Uterus (tissue), 4 donors: Measurements from ENCODE around the gene VWA8. TPM values are rescaled to one million over a fixed set of nuclear protein-coding genes. Genes with fewer than 3 reads are reported as not detected.

ENCODE experiments used
- DNase-seq, 2 donors: peaks; one replicate each; pipeline ENCODE4 v3.0.0-alpha.2; 2019 to 2020
- H3K27ac ChIP-seq, 2 donors: fragments of 200-600 bp; sonication (generic); 1 replicate in 1 of 2; 2 replicates in 1 of 2; pipeline ENCODE4 v1.5.1; 2016 to 2018
- H3K27me3 ChIP-seq, 2 donors: fragments of 200-600 bp; sonication (generic); one replicate each; pipeline ENCODE4 v1.5.1; 2018 to 2019; ENCODE audit warnings: control low read depth in 1 of 2
- H3K36me3 ChIP-seq, 2 donors: fragments of 200-600 bp; sonication (generic); one replicate each; pipeline ENCODE4 v1.5.1; 2019; ENCODE audit warnings: control low read depth in 1 of 2
- H3K4me1 ChIP-seq, 2 donors: fragments of 200-600 bp; sonication (generic); one replicate each; pipeline ENCODE4 v1.5.1; 2018 to 2019; ENCODE audit warnings: control low read depth in 1 of 2
- H3K4me3 ChIP-seq, 2 donors: fragments of 200-600 bp; sonication (generic); 1 replicate in 1 of 2; 2 replicates in 1 of 2; pipeline ENCODE4 v1.5.1; 2018 to 2019; ENCODE audit warnings: mild to moderate bottlenecking in 1 of 2
- H3K9me3 ChIP-seq, 2 donors: fragments of 200-600 bp; sonication (generic); one replicate each; pipeline ENCODE4 v1.5.1; 2019; ENCODE audit warnings: control low read depth in 1 of 2
- POLR2A ChIP-seq, 2 donors: fragments of 450-650 bp; IDR thresholded peaks; one replicate each; pipeline ENCODE4 v1.6.1; 2016; ENCODE audit warnings: antibody characterized with exemption in 2 of 2, mild to moderate bottlenecking in 1 of 2, moderate library complexity in 1 of 2
- intact Hi-C: fragments of 100-400 bp; cut with DNase I; formaldehyde crosslinking; loops from one replicate; pipeline ENCODE4 v1.15.1; 2023; ENCODE audit warnings: low total_unique reads
- microRNA-seq: library from miRNA; unstranded; fragments of <30 nt; microRNA quantifications from one replicate; pipeline ENCODE4, GENCODE V29; 2016; ENCODE audit warnings: borderline microRNAs expressed, borderline replicate concordance
- small RNA-seq: library from RNA; depleted of rRNA; stranded (forward); fragments of <200 nt; gene quantifications from one replicate; pipeline ENCODE3, GENCODE V24; 2016
- total RNA-seq, 4 donors: library from RNA; depleted of rRNA in 3 of 4; stranded (reverse); fragments of >200 nt in 3 of 4; gene quantifications; one replicate each; pipeline versions ENCODE4 v1.1.0 to v1.2.4, GENCODE V29; 2014 to 2023
- TF ChIP-seq, protein P1 (sequence below), 4 experiments: fragments of 200-600 bp in 2 of 4; fragments of 450-650 bp in 2 of 4; sonication (generic) in 2 of 4; IDR thresholded peaks; one replicate each; pipeline ENCODE4 v1.5.1; 2016 to 2019; ENCODE audit warnings: antibody characterized with exemption in 4 of 4, mild to moderate bottlenecking in 2 of 4, moderate library complexity in 1 of 4
- donor health status: DM: yes; HTN: yes; CAD: no.

VWA8 gene
- total RNA-seq, 4 donors from 2014 or later, result 25.6 to 59.7 (median 37.5) TPM

DNA sequence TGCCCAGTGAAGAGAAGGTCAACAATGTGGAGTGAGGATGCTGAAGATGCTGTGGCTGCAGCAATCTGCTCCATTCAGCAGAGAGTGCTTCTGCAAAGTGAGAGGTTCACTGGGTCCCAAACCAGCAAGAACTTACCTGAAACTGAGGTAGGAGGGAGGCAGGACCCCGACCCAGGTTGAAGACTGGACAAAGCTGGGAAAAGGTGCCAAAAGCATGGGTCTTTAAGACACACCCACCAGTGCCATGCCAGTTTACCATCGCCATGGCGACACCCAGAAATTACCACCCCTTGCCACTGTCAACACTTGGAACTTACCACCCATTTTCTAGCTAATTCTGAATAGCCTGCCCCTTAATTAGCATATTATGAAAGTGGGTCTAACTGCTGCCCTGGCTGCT lies 432.9 kb downstream of the VWA8 start:
- DNase-seq, result no peak
- Histone ChIP-seq H3K4me1 (no peaks in the 10 kb centered on the region), H3K9me3 (no peaks in the 10 kb centered on the region), H3K4me3 (no peak overlapping the region), H3K36me3 (no peaks in the 10 kb centered on the region), H3K27ac (no peak overlapping the region), H3K27me3 (no peaks in the 10 kb centered on the region)
- intact Hi-C loops, result no loop called here
- TF ChIP-seq POLR2A (IDR thresholded peaks at IDR 0.05), result no peak
- TF ChIP-seq, protein P1, sequence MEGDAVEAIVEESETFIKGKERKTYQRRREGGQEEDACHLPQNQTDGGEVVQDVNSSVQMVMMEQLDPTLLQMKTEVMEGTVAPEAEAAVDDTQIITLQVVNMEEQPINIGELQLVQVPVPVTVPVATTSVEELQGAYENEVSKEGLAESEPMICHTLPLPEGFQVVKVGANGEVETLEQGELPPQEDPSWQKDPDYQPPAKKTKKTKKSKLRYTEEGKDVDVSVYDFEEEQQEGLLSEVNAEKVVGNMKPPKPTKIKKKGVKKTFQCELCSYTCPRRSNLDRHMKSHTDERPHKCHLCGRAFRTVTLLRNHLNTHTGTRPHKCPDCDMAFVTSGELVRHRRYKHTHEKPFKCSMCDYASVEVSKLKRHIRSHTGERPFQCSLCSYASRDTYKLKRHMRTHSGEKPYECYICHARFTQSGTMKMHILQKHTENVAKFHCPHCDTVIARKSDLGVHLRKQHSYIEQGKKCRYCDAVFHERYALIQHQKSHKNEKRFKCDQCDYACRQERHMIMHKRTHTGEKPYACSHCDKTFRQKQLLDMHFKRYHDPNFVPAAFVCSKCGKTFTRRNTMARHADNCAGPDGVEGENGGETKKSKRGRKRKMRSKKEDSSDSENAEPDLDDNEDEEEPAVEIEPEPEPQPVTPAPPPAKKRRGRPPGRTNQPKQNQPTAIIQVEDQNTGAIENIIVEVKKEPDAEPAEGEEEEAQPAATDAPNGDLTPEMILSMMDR (IDR thresholded peaks at IDR 0.05), result no peak

GRCh38 chr13:41520660-41521630 lies 440.0 kb downstream of the VWA8 start:
- Histone ChIP-seq H3K9me3 (no peaks in the 10 kb centered on the region), H3K36me3 (no peaks in the 10 kb centered on the region), H3K4me1 (no peaks in the 10 kb centered on the region), H3K27ac (no peak overlapping the region), H3K27me3 (no peaks in the 10 kb centered on the region), H3K4me3 (no peak overlapping the region)
- intact Hi-C loops, result no loop called here
- TF ChIP-seq POLR2A (IDR thresholded peaks at IDR 0.05), result no peak
- TF ChIP-seq, protein P1 (IDR thresholded peaks at IDR 0.05), result no peak
- no peak for DNase-seq

DNA sequence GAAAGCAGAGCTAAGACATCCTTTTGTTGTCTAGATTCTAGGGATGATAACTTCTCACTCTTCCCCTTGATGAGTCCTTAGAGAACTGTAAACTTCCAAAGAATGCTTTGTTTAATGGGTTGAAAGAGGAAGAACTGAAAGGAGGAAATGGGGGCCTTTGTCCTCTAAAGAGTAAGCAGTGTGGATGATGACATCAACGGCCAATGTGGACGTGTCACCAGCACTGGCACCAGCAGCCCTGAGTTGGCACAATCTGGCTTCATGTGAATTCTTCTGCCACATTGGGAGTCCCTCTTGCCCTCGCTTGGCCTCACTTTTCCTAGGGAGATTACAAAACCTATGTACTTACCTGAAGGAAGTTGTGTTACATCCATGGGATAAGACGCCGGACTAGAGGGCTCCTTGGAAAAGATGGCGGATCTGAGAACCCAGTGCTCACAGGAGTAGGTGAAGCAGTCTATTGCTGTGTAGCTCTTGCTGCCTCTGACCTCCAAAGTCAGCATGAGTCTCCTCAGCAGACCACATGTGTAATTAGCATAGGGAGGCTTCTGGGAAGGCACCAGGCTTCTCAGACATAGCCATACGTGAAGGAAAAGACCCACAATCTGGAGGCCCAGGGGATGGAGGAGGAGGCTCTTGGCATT lies 440.8 kb downstream of the VWA8 start:
- no peak for TF ChIP-seq POLR2A (IDR thresholded peaks at IDR 0.05)
- TF ChIP-seq, protein P1 (IDR thresholded peaks at IDR 0.05), result no peak
- DNase-seq, result no peak

More for the DNA sequence above, 440.8 kb downstream of the VWA8 start:
- Histone ChIP-seq H3K36me3 (no peaks in the 10 kb centered on the region), H3K27me3 (no peaks in the 10 kb centered on the region), H3K4me1 (no peaks in the 10 kb centered on the region), H3K27ac (no peak overlapping the region), H3K4me3 (no peak overlapping the region), H3K9me3 (no peaks in the 10 kb centered on the region)
- intact Hi-C loops, result no loop called here

Small RNAs within 50 kb of the gene (microRNA-seq; reads per million reads assigned to microRNA genes)
- not detected for gene MIR5006

Small RNAs within 50 kb of the gene (small RNA-seq; reads per million reads assigned to genes)
- gene RN7SL515P (not detected), gene RNU6-74P (not detected), gene RPS28P8 (not detected)

Other genes with a start within 250 kb of the VWA8 start
- 10 to 100 TPM; 18.8 to 50.0 (median 36.5) TPM for gene DGKH, start 87.5 kb upstream of the VWA8 start, total RNA-seq